ENCODE results near the gene HSFX3.
"Not testable (repeated sequence)": the region's sequence is repeated elsewhere in the genome, so short reads cannot be mapped to it uniquely, and the experiment has no call there.

HSFX3 gene

DNA sequence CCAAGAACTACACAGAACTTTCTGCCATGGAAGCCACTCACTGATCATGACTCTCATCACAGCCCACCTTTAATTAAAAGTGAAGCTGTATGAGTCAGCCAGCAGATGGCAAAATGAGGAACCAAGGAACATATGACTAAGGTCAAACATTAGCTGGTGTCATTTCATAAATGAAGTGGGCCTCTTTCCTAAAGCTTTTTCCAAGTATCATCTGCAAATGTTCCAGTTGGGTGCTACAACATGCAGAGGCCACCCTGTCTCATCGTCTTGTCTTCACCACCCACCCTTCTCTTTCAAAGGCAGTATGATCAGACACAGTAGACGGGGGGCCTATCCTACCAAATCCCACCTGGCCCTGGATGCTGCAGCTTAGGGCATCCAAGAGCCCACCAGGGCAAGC lies 18.1 kb downstream of the HSFX3 start:
- no peaks in the 10 kb centered on the region for H3K79me2 ChIP-seq (ENCODE audit: insufficient read depth, low read length)
- no peak overlapping the region for H2AFZ ChIP-seq (ENCODE audit: low read depth, low read length, severe bottlenecking)
- no peak overlapping the region for H3K9ac ChIP-seq (ENCODE audit: low read length)
- no peaks in the 10 kb centered on the region for H3K9me2 ChIP-seq (replicated peaks; ENCODE audit: insufficient read depth, low read length)
- TF ChIP-seq, protein P1, sequence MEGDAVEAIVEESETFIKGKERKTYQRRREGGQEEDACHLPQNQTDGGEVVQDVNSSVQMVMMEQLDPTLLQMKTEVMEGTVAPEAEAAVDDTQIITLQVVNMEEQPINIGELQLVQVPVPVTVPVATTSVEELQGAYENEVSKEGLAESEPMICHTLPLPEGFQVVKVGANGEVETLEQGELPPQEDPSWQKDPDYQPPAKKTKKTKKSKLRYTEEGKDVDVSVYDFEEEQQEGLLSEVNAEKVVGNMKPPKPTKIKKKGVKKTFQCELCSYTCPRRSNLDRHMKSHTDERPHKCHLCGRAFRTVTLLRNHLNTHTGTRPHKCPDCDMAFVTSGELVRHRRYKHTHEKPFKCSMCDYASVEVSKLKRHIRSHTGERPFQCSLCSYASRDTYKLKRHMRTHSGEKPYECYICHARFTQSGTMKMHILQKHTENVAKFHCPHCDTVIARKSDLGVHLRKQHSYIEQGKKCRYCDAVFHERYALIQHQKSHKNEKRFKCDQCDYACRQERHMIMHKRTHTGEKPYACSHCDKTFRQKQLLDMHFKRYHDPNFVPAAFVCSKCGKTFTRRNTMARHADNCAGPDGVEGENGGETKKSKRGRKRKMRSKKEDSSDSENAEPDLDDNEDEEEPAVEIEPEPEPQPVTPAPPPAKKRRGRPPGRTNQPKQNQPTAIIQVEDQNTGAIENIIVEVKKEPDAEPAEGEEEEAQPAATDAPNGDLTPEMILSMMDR (IDR thresholded peaks at IDR 0.05; ENCODE audit: insufficient read depth, low read length, poor library complexity, severe bottlenecking), result no peak
- no peak for TF ChIP-seq EZH2phosphoT487 (conservative IDR thresholded peaks at IDR 0.05; ENCODE audit: low read length)
- no peak overlapping the region for H3K27ac ChIP-seq (ENCODE audit: low read depth, low read length)
- H3K27me3 ChIP-seq (ENCODE audit: low read length), result no peaks in the 10 kb centered on the region
- H3K4me3 ChIP-seq (ENCODE audit: insufficient read depth, low read length, poor library complexity, severe bottlenecking), result no peak overlapping the region
- no peak overlapping the region for H3K4me2 ChIP-seq (ENCODE audit: low read depth, low read length, poor library complexity, severe bottlenecking)
- H3K36me3 ChIP-seq (ENCODE audit: low read length), result no peaks in the 10 kb centered on the region
- H3K9me3 ChIP-seq (ENCODE audit: insufficient read depth, low read length), result no peaks in the 10 kb centered on the region
- no peaks in the 10 kb centered on the region for H4K20me1 ChIP-seq (ENCODE audit: low read depth, low read length)
- H3F3A ChIP-seq (ENCODE audit: insufficient read depth), result no peaks in the 10 kb centered on the region

DNA sequence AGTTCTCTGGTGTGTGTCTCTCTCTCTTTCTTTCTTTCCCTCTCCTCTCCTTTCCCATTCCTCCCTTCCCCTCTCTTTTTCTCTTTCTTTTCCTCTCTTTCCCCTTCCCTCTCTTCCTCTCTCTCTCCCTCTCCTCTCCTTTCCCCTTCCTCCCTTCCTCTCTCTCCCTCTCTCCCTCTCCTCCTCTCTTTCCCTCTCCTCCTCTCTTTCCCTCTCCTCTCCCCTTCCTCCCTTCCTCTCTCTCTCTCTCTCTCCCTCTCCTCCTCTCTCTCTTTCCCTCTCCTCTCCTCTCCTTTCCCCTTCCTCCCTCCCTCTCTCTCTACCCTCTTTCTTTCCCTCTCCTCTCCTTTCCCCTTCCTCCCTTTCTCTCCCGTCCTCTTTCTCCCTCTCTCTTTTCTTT lies 21.3 kb downstream of the HSFX3 start:
- TF ChIP-seq EZH2phosphoT487 (conservative IDR thresholded peaks at IDR 0.05; ENCODE audit: low read length), result no peak
- TF ChIP-seq, protein P1 (IDR thresholded peaks at IDR 0.05; ENCODE audit: insufficient read depth, low read length, poor library complexity, severe bottlenecking), result no peak
- no peak overlapping the region for H2AFZ ChIP-seq (ENCODE audit: low read depth, low read length, severe bottlenecking)
- H3K4me3 ChIP-seq (ENCODE audit: insufficient read depth, low read length, poor library complexity, severe bottlenecking), result no peak overlapping the region
- H3K36me3 ChIP-seq (ENCODE audit: low read length), result no peaks in the 10 kb centered on the region
- no peaks in the 10 kb centered on the region for H3K27me3 ChIP-seq (ENCODE audit: low read length)
- no peaks in the 10 kb centered on the region for H3F3A ChIP-seq (ENCODE audit: insufficient read depth)
- no peak overlapping the region for H3K27ac ChIP-seq (ENCODE audit: low read depth, low read length)
- H3K4me2 ChIP-seq (ENCODE audit: low read depth, low read length, poor library complexity, severe bottlenecking), result no peak overlapping the region
- no peaks in the 10 kb centered on the region for H3K79me2 ChIP-seq (ENCODE audit: insufficient read depth, low read length)
- H3K9me2 ChIP-seq (replicated peaks; ENCODE audit: insufficient read depth, low read length), result no peaks in the 10 kb centered on the region
- no peaks in the 10 kb centered on the region for H3K9me3 ChIP-seq (ENCODE audit: insufficient read depth, low read length)
- H3K9ac ChIP-seq (ENCODE audit: low read length), result no peak overlapping the region
- H4K20me1 ChIP-seq (ENCODE audit: low read depth, low read length), result no peaks in the 10 kb centered on the region

DNA sequence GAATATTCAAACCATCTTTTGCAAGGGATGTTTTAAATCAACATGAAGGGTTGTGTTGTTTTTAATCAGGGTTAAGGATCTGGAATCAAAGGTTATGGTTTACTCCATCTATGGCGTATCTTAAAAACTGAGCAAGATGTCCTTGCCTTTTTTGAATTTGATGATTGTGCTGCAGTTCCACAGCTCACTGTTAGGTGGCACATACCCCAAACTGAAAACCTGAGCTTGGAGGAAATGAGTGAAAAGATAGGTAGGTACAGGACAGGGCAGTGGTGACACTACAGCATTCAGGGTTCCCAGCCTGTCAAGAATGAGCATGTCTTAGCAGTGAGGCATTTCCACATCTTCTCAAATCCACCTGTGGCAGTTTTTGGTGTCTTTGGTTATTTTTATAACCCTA lies 22.0 kb downstream of the HSFX3 start:
- no peaks in the 10 kb centered on the region for H3F3A ChIP-seq (ENCODE audit: insufficient read depth)
- no peak overlapping the region for H3K9ac ChIP-seq (ENCODE audit: low read length)
- no peak overlapping the region for H3K4me3 ChIP-seq (ENCODE audit: insufficient read depth, low read length, poor library complexity, severe bottlenecking)
- H3K36me3 ChIP-seq (ENCODE audit: low read length), result no peaks in the 10 kb centered on the region
- TF ChIP-seq, protein P1 (IDR thresholded peaks at IDR 0.05; ENCODE audit: insufficient read depth, low read length, poor library complexity, severe bottlenecking), result no peak
- no peak for TF ChIP-seq EZH2phosphoT487 (conservative IDR thresholded peaks at IDR 0.05; ENCODE audit: low read length)
- no peaks in the 10 kb centered on the region for H4K20me1 ChIP-seq (ENCODE audit: low read depth, low read length)
- H3K9me3 ChIP-seq (ENCODE audit: insufficient read depth, low read length), result no peaks in the 10 kb centered on the region
- H3K79me2 ChIP-seq (ENCODE audit: insufficient read depth, low read length), result no peaks in the 10 kb centered on the region
- no peak overlapping the region for H3K4me2 ChIP-seq (ENCODE audit: low read depth, low read length, poor library complexity, severe bottlenecking)
- no peak overlapping the region for H3K27ac ChIP-seq (ENCODE audit: low read depth, low read length)
- no peak overlapping the region for H2AFZ ChIP-seq (ENCODE audit: low read depth, low read length, severe bottlenecking)
- H3K9me2 ChIP-seq (replicated peaks; ENCODE audit: insufficient read depth, low read length), result no peaks in the 10 kb centered on the region
- no peaks in the 10 kb centered on the region for H3K27me3 ChIP-seq (ENCODE audit: low read length)

DNA sequence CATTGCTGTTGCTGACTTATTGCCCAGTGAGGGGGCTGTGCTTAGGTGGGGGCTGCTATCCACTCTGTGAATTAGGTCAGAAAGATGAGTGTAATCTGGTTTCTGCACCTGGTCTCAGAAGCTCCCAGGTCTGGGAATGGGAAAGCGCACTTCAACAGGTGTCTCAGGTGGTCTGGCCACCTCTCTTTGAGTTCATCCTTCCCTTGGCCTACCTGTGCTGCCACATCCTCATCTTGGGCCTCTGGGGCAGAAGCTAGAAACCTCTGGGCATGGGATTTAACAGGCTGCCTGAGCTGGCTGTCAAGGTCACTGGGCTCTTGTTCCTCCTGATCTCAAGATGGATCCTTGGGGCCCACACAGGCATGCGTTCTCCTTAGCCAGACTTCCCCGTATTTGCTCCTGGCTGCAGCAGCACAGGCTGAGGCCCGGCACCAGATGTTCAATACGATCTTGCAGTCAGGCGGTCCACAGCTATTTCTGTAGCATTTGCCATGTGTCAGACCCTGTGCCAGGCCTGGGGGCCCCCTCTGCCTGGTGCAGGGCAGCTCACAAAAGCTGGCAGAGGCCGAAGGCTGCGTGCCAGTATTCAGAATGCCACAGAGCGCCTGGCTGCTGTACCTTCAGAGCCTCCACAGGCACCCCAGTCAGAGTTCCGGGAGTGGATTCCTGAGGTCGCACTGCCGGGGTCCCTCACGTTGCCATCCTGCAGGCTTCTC lies 23.2 kb downstream of the HSFX3 start:
- not testable (repeated sequence) for H3F3A ChIP-seq (ENCODE audit: insufficient read depth); H3K4me3 ChIP-seq (ENCODE audit: insufficient read depth, low read length, poor library complexity, severe bottlenecking); H3K9me3 ChIP-seq (ENCODE audit: insufficient read depth, low read length); H3K9ac ChIP-seq (ENCODE audit: low read length); H3K27me3 ChIP-seq (ENCODE audit: low read length); H3K27ac ChIP-seq (ENCODE audit: low read depth, low read length); H3K36me3 ChIP-seq (ENCODE audit: low read length); H3K9me2 ChIP-seq (replicated peaks; ENCODE audit: insufficient read depth, low read length); H4K20me1 ChIP-seq (ENCODE audit: low read depth, low read length); H2AFZ ChIP-seq (ENCODE audit: low read depth, low read length, severe bottlenecking); H3K4me2 ChIP-seq (ENCODE audit: low read depth, low read length, poor library complexity, severe bottlenecking); H3K79me2 ChIP-seq (ENCODE audit: insufficient read depth, low read length)

DNA sequence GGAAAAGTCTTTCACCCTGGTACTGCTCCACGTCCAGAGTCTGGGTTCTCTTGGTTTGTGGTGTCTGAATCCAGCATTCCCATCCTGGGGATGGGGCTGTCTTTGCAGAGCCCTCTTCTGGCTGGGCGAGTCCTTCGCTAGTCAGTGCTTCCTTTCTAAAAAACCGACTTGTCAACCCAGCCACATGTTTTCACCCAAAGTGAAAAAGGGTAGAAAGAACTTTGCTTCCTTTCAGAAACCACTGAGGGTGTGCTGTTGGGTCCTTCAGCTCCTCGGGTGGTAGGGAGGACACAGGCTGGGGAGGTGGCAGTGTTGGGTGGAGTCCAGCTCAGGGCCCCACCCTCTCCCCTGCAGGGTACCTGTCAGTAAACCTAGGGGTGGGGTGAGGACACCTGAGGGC lies 23.8 kb downstream of the HSFX3 start:
- H3K9me3 ChIP-seq (ENCODE audit: insufficient read depth, low read length); H3K79me2 ChIP-seq (ENCODE audit: insufficient read depth, low read length); H3K4me2 ChIP-seq (ENCODE audit: low read depth, low read length, poor library complexity, severe bottlenecking); H3F3A ChIP-seq (ENCODE audit: insufficient read depth); H3K4me3 ChIP-seq (ENCODE audit: insufficient read depth, low read length, poor library complexity, severe bottlenecking); H3K27me3 ChIP-seq (ENCODE audit: low read length); H3K9me2 ChIP-seq (replicated peaks; ENCODE audit: insufficient read depth, low read length); H4K20me1 ChIP-seq (ENCODE audit: low read depth, low read length); H2AFZ ChIP-seq (ENCODE audit: low read depth, low read length, severe bottlenecking); H3K9ac ChIP-seq (ENCODE audit: low read length); H3K27ac ChIP-seq (ENCODE audit: low read depth, low read length); H3K36me3 ChIP-seq (ENCODE audit: low read length): not testable (repeated sequence)

DNA sequence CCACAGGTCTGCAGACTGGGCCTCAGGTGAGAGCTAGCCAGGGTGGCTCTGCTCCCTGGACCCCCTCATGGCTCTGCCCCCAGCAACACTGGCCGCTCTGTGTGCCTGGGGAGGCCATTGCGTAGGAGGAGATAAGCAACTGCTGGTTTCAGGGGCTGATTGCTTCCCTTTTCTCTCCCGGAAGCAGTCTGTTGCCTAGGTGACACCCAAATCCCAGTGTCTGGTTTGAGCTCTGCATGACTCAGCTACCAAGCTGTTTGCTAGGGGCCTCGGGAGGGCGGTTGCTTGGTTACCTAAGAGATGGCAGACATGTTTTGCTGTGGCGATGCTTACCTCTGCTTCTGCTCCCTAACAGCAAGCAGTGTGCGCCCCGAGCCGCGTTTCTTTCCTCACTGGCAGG lies 24.3 kb downstream of the HSFX3 start:
- H3K27ac ChIP-seq (ENCODE audit: low read depth, low read length); H3K9ac ChIP-seq (ENCODE audit: low read length); H3K4me2 ChIP-seq (ENCODE audit: low read depth, low read length, poor library complexity, severe bottlenecking): not testable (repeated sequence)

More for the DNA sequence above, 24.3 kb downstream of the HSFX3 start:
- not testable (repeated sequence) for H2AFZ ChIP-seq (ENCODE audit: low read depth, low read length, severe bottlenecking); H3K9me2 ChIP-seq (replicated peaks; ENCODE audit: insufficient read depth, low read length); H3K79me2 ChIP-seq (ENCODE audit: insufficient read depth, low read length); H3F3A ChIP-seq (ENCODE audit: insufficient read depth); H3K27me3 ChIP-seq (ENCODE audit: low read length); H3K9me3 ChIP-seq (ENCODE audit: insufficient read depth, low read length); H3K4me3 ChIP-seq (ENCODE audit: insufficient read depth, low read length, poor library complexity, severe bottlenecking); H3K36me3 ChIP-seq (ENCODE audit: low read length); H4K20me1 ChIP-seq (ENCODE audit: low read depth, low read length)
